SU-DHL-6 (cell line): ENCODE measurements around the gene CTNNAL1.
"Not testable (repeated sequence)": the region's sequence is repeated elsewhere in the genome, so short reads cannot be mapped to it uniquely, and the experiment has no call there.

ENCODE experiments used
- EZH2phosphoT487 ChIP-seq: fragments of 200-600 bp; sonication (generic), shearing (Covaris generic); conservative IDR thresholded peaks from 2 replicates; pipeline ENCODE4 v1.6.1; 2018; ENCODE audit warnings: mild to moderate bottlenecking, antibody characterized with exemption, low read length, moderate library complexity, mixed read lengths
- TF ChIP-seq, protein P1 (sequence below): fragments of 200-600 bp; sonication (generic); IDR thresholded peaks from one replicate; pipeline ENCODE4 v1.5.1; 2017; ENCODE audit warnings: antibody characterized with exemption, mild to moderate bottlenecking, low read length, moderate library complexity; ENCODE audit not compliant: insufficient read depth, poor library complexity, severe bottlenecking

DNA sequence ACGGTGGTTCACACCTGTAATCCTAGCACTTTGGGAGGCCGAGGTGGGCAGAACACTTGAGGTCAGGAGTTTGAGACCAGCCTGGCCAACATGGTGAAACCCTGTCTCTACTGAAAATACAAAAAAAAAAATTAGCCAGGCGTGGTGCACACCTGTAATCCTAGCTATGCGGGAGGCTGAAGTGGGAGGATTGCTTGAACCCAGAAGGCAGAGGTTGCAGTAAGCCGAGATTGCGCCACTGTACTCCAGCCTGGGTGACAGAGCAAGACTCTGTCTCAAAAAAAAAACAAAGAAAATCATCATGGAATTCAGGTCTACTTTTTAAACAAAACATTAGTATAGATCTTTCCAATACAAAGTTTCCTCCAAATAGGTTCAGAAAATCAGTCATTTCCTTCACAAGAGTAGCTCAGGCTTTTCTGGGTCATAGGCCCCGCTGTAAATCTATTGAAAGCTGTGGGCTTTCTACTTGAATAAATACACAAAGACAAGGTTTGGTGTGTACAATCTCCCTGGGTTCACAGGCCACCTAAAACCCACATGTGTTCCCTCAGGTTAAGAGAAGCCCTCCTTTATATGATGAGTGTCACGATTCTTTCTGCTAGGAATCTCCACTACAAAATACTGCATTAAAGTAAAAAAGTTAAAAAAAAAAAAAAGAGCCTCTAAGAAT, 114.1 kb downstream of the CTNNAL1 start:
- TF ChIP-seq, protein P1, sequence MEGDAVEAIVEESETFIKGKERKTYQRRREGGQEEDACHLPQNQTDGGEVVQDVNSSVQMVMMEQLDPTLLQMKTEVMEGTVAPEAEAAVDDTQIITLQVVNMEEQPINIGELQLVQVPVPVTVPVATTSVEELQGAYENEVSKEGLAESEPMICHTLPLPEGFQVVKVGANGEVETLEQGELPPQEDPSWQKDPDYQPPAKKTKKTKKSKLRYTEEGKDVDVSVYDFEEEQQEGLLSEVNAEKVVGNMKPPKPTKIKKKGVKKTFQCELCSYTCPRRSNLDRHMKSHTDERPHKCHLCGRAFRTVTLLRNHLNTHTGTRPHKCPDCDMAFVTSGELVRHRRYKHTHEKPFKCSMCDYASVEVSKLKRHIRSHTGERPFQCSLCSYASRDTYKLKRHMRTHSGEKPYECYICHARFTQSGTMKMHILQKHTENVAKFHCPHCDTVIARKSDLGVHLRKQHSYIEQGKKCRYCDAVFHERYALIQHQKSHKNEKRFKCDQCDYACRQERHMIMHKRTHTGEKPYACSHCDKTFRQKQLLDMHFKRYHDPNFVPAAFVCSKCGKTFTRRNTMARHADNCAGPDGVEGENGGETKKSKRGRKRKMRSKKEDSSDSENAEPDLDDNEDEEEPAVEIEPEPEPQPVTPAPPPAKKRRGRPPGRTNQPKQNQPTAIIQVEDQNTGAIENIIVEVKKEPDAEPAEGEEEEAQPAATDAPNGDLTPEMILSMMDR: not testable (repeated sequence)
- not testable (repeated sequence) for TF ChIP-seq EZH2phosphoT487
